Activated CD4-positive, alpha-beta T cell treated with anti-CD3 and anti-CD28 coated beads, Interleukin-2, Interleukin-6, amounts not matched to agents 100 ng/mL and 50 ng/mL, durations not matched to agents 16 hours and 8 hours (primary cell): ENCODE data around the gene ASCL1.

ENCODE experiments used
- DNase-seq: peaks from one replicate; pipeline ENCODE4 v3.0.0-alpha.2; 2020

Gene ASCL1

DNA sequence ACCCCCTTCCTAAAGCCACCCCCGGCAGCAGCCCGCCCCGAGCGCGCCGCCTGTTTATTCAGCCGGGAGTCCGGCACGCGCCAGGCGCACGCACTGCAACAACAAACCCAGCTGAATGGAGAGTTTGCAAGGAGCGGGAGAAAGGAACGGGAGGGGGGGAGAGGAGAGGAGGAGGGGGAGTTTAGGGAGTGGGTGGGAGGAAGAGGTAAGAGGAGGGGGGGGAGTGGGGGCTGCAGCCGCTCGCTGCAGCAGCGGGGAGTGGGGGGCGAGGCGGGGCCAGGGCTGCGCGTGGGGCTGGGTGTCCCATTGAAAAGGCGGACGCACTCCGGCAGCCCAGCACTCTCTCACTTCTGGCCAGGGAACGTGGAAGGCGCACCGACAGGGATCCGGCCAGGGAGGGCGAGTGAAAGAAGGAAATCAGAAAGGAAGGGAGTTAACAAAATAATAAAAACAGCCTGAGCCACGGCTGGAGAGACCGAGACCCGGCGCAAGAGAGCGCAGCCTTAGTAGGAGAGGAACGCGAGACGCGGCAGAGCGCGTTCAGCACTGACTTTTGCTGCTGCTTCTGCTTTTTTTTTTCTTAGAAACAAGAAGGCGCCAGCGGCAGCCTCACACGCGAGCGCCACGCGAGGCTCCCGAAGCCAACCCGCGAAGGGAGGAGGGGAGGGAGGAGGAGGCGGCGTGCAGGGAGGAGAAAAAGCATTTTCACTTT is at the start of gene ASCL1:
TSS of gene ASCL1 (plus strand) at position 336 of the 712 bp plus-strand sequence. CDS start 571 bp downstream, outside the sequence.
- no peak for DNase-seq

DNA sequence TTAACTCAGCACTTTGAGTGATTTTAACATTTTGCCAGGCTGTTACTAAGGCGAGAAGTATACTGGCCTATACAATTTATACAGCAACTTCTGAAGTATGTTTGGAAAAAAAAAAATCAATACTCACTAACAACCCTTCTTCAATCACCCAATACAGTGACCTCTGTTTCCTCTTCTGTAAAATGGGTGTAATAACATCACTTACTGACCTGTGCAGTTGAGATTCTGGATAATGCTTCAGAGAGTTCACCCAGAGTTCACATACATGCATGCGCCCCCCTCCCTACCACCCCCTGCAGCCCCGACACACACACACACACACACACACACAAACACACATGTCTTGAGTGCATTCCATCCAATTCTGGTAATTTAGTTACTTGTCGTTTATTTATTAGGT is 49.6 kb upstream of the ASCL1 start:
- no peak for DNase-seq

DNA sequence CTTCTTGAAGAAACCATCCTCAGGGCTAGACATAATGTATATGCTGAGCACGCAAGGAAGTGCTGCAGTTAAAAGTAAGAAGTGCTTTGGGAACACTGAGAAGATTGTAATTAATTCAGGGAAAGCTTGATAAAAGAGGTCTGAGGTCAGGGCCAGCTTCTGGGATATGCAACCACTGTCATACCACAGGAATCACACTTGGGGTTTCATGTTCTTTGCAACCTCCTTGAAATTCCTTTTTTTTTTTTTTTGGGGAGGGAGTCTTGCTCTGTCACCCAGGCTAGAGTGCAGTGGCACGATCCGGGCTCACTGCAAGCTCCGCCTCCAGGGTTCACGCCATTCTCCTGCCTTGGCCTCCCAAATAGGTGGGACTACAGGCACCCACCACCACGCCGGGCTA is 47.3 kb upstream of the ASCL1 start:
- DNase-seq, result no peak

DNA sequence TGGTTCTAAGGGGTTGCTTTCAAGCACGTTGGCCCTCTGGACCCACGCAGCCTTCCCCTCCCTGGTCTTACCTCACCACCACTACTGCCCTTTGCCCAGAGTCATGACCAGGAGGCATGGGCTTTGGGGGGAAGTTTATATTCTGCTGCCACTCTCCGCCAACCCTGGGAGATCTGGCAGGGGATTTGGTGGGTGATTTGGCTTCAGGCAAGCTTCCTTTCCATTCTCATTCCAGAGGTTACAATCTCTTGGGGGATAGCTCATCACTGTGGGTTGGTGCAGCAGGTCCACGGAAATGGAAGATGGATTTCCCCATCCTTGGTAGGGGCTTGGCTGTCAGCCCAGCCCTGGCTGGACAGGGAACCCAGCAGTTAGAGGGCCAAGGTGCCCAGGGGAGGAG is 46.7 kb upstream of the ASCL1 start:
- DNase-seq, result no peak

DNA sequence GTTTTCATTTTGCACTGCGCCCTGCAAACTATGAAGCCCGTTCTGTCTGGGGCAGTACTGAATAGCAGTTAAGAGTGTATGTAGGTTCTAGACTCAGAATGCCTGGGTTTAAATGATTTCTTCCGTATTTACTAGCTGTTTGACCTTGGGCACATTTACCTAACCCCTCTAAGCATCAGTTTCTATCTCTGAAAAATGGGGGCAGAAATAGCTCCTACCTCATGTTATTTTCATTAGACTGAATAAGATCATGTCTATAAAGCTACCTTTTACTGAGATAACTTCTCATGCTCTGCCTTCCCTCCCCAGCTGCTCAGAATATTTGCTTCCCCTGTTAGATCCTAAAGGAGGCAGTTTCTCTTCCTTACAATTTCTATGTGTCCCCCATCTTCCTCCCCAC is 46.2 kb upstream of the ASCL1 start:
- DNase-seq, result no peak

DNA sequence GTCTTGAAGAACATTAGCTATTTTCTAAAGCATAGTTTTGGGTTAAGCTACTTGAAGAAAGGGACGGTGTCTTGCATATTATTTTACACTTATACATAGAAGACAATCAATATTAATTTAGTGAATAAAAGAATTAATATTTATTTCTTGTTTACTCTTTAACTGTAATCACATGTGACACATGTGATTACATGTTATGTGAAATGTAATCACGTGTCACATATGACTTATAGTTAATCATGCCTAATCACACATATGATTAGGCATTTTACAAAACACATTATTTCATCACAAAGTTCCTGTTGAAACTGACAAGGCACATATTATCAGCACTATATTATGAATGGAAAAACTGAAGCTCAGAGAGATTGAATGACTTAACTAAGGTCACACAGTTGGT is 45.2 kb upstream of the ASCL1 start:
- no peak for DNase-seq

DNA sequence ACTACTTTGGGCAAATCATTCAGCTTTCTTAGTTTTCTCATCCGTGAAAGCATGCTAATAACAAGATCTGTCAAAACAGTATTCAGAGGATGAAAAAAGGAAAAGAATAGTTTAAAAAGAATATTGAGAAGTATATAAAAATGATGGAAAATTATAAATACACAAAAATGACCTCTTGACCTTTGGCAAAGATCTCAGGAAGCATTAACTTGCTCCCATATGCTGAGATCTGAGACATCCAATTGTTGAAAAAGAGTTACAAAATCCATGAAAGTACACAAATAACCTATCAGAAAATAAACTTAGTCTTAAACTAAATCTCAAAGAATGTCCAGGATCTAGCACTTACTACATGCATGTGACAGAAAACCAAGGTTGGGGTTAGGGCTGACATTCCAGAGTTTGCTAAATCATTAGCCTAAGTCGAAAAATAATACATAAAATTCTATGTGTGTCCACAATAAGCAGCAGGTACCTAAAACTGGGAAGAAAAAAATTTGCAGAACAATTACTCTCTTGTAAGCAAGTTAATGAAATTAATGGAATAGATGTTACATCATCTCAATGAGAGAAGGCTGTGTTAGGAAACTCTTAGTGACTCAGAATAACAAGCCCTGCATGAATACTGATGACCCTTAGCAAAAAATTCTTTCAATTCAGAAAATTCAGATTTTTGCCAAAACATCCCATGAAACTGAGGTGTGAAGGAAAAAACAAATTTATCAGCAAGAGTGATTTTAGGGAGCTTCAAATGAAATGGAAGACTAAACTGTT is 43.8 kb upstream of the ASCL1 start:
- no peak for DNase-seq

DNA sequence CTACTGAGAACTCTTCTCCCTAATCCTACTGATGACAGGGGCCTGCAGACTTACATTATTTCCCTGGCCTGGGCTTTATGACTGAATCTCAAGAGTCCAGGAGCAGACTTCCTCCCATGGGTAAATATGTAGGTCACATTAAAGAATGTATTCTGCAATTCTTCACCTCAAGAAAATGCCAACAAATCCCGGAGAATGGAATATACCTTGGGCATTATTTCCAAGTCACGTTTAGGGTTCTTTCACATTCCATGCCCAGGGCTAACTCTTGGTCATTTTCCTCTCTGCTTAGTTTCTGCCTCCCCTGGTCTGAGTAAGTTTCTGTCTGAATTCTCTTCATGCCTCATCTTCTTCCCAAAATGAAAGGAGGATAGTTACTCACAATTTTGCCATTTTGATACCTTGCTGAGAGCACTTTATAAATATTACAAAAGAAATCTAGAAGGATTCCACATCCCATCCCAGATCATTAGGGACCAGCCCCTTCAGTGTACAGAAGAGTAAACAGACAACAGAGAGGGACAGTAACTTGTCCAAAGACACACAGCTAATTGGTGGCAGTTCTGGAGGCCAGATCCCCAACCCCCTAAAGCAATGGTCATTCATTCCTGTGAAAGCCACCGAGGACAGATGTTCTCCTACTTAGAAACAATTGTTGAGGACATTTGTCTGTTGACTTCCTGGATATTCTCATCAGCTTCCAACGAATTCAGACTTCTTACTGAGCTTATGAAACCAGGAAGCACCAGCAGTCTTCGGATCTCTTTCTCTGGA is 41.0 kb upstream of the ASCL1 start:
- DNase-seq, result no peak

DNA sequence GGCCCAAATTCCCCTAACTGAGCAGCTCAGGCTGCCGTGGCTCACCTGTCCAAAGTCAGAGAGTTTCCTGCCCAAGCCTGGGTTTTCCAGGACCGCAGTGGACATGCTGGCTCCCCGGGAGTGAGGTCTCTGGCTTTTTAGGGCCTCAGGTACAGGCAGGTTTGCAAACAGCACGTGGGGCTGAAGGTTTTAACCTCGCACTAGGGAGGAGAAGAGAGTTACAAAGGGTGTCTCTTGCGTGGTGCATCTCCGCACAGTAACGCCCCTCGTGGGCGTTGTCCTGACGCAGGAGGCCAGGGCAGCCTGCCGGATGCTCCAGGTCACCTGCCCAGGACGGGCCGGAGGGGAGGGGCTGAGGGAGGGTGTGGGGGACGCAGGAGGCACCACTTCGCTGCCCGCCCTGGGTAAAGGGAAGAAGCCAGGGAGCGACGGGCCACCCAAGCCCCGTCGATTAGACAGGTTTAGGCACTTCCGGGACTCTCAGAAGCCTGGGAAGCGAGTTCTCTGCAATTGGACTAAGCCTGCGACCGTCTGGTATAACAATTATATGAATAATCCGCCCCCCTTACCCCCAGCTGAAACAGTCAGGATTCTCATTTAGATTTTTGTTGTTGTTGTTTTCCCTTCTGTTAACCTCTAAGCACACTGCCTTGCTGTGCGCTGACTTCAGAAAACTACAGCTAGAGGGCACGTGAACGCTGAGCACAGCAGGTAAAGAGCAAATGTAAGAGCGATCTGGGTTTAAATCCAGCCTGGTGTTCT is 40.3 kb upstream of the ASCL1 start, which contains the start of gene PAH:
TSS of gene PAH (minus strand) at position 219 of the 762 bp plus-strand sequence. CDS start at position 105, 114 bp downstream.
- DNase-seq, result no peak

DNA sequence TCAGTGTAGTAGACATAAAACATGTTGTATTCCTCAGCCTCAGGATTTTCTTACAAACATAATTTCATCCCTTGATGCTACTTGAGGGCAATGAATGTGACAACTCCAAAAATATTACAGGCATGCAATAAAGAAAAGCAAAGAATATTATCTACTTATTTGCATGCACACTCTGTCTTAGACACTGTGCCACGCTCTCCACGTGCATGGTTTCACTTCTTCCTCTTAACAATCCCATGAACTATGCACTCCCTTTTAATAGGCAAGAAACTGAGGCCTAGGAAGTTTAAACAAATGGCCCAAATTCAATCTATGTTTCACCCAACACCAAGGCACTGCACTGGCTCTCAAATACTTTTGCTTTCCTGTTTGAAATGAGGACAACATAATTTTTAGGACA is 38.6 kb upstream of the ASCL1 start:
- DNase-seq, result no peak

DNA sequence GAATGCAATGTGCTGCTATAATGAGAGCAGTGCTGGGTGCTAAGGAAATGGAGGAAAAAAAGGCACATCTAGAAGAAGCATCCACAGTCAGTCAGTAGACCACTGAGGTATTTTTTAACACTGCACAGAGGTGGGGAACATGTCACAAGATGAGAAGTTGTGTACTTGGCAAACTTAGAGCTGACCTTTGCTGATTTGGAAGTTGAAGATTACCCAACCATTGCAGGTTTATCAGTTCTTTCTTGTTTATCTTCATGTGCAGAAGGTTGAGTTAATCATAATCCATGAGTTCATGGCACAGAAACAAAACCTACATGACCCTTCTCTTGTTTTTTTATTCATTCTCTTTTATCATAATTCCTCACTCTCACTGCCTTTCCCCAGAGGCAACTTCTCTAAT is 37.2 kb upstream of the ASCL1 start:
- no peak for DNase-seq

DNA sequence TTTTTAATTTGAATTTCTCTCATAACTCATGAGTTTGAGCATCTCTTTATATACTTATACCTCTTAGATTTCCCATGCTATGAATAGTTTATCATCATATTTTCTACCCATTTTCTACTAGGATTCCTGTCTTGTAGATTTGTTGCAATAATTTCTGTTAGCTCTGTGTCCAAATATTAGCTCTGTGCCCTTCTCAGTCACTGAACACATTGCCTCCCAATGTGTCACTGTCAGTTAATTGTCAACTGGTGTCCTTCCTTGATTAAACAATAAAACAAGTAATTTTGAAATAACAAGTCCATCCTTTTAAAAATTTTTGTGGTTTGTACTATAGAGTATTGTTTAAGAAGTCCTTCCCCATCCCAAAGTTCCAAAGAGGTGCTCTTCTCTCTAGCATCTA is 36.2 kb upstream of the ASCL1 start:
- DNase-seq, result no peak

DNA sequence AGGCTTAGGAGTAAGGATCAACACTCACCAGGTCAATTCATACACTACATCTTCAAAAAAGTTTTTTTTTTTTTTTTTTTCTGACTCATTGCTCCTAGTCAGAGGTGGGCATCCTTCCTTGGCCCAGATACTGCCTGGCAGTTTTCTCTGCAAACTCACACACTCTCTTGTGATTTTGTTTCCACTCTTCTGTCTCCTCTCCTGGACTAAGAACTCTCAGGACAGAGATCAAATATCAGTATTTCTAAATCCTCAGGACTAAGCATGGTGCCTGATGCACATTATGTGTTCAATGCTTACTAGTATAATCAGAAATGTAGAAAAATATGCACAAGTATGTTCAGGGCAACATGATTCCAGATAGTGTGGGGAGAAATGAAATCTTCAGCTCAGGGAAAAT is 30.3 kb upstream of the ASCL1 start:
- DNase-seq, result no peak

DNA sequence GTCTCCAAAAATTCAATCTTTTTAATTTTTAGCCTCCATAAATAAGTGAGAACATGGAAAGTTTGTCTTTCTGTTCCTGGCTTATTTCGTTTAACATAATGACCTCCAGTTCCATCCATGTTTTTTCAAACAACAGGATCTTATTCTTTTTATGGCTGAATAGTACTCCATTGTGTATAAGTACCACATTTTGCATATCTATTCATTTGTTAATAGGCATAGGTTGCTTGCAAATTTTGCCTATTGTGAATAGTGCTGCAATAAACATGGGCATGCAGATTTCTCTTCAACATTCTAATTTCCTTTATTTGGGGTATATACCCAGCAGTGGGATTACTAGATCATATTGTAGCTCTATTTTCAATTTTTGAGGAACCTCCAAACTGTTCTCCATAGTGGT is 24.3 kb upstream of the ASCL1 start:
- DNase-seq, result no peak

DNA sequence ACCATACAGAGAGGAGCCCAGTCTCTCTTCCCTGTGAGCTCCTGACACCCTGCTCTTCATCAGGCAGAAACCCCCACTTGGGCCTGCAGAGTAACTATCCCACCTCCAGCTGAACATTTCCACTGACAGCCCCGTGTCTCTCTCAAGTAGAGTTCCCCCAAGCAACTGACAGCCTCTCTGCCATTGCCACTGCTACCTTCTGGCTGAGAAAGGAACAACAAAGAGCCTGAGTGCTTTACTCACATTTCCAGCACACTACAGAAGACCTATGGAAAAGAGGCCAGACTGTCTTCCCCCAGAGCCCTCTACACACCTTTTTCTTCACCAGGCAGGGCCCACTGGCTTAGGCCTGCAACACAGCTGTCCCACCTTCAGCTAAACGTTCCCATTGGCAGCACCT is 18.4 kb upstream of the ASCL1 start:
- no peak for DNase-seq

DNA sequence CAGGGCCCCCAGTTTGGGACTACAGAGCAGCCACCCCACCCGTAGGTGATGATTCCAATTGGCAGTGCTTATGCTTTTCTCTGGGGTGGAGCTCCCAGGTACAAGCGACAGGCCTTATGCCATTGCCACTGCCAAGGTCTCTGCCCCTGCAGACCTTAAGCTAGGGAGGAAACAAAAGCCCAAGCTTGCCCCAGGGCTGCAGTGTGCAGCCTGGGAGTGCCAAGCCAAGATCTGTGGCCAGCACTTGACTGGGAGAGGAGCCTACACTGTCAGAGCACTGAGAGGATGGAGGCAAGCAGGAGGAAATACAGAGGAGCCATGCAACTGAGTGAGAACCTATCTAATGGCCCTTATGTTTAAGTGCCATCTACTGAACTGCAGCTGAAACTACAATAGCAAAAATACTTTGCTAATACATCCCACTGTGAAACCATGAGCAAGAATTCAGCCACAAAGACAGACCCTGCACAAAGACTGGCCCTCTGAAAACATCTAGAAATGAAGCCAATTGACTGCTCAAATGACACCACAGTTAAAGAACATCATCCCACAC is 17.7 kb upstream of the ASCL1 start:
- no peak for DNase-seq

DNA sequence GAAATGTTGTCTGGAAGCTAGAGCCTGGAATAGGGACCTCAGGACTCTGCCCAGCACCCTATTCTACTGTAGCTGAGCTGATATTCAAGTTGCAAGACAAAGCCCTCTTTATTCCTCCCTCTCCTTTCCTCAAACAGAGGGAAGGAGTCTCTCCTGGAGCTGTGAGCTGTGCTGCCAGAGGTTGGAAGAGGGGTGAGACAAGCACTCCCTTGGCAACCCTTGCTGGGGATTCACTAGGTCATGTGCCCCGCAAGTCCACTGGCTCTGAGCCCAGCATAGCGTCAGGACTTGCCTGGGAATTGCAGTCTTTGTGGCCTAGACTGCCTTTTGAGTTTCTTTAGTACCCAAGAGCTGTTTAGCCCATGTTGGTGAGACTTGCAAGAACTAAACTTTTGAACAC is 11.4 kb upstream of the ASCL1 start:
- no peak for DNase-seq

DNA sequence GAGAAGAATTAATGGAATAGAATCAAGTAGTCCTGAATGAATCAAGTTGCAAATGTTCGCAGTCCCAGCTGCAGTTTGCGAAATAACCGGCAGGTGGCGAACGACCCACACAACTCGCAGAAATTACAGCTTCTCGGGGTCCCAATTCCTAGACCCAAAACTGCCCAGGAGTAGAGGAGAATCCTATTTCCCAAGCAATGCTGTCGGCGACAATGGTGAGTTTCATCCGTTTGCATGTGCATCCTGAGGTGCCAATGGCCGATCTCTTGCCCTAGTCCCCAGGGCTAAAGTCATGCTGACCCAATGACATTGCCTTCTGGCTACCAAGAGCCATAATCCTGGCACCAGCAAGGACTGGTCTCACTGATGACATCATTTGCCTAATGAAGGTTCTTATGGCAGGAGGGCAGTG is 8.5 kb upstream of the ASCL1 start:
- DNase-seq, result peak; percentile 59

DNA sequence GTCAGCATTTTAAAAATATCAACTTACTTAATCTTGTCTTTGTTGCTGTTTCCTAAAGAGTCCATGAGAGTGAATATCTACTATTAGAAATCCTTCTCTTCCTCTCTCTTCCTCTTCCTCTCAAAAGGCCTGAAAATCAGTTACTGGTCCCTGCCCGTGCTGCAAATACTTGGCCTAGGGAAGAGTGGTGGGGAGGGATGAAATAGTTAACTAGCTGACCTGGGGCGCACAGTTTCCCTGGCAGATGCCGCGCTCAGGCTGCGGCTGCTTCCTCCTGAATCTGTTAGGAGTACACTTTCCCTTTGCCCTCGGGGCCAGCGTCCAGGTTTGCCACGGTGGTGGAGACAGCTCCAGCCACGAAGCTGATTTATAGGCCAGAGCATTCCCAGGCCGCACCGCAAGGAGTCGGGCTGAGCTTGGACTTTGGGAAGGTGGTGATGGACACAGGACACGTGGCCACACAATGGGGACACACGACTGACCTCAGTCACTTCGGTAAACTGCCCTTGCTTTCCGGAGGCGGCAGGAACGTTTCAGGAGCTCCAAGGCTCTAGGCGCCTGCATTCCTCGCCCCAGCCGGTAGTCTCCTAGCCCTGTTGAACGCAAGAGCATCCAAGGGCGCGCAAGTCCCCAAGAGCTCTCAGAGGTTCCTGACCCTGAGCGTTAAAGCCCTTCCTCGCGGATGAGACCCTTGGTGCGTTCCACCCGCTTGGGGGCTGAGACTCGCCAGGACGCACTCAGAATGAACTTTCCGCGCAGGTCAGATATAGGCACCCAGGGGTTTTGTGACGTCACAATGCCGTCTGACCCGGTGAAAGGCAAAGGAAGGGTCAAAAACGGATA is 7.1 kb upstream of the ASCL1 start:
- no peak for DNase-seq

DNA sequence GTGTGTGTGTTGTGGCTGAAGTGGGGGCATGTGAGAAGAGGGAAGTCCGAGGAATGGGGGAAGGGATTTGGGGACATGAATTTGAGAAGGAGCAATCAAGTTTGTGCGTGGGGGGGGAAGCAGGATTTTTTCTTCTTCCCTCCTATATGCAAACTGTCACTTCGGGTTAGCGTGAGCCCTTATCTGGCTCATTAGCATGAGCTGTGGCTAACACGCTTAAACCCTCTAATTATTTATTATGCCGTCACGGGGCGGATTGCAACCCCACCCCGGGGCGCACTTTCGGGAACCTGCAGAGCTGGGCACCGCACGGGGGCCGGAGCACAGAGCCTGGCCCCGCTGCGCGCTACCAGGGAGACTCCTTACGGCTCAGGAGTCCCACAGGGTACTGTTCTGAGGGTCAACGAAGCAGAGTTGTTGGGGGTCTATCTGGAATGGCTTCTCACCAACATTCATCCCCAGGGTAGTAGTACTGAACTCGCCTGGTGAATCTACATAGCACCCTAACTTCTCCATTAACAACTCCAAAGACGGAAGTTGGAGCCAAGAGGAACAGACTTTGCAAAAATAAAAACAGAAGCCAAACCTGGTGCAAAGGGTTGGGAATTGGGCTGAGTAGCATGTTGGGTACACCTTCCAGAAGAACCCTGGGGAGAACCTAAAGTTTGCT is 6.4 kb upstream of the ASCL1 start:
- DNase-seq, result no peak

DNA sequence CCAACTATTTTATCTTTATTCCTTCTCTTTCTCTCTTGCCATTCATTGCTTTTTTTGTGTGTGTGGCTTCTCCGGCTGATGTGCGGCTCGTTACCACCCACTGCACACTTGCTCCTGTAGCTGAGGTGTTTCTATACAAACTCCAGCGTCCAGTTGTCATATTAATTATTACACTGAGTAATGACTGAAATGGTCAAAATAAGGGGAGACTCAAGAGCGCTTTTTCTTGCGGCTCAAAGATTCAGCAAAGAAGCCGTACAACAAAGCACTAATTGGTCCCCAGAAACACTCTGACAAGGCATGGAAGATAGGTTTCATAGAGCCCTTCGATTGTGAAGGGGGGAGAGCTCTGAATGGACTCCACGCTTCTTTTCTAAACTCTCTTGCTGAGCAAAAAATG is 5.6 kb upstream of the ASCL1 start:
- DNase-seq, result no peak
